Measurements from ENCODE around the gene SIGLEC5. TPM values are rescaled to one million over a fixed set of nuclear protein-coding genes. Genes with fewer than 3 reads are reported as not detected.

The SIGLEC5 gene
- polyA plus RNA-seq, 1 of the 3 experiments (the other 2 are of a cell fraction) = not detected

DNA sequence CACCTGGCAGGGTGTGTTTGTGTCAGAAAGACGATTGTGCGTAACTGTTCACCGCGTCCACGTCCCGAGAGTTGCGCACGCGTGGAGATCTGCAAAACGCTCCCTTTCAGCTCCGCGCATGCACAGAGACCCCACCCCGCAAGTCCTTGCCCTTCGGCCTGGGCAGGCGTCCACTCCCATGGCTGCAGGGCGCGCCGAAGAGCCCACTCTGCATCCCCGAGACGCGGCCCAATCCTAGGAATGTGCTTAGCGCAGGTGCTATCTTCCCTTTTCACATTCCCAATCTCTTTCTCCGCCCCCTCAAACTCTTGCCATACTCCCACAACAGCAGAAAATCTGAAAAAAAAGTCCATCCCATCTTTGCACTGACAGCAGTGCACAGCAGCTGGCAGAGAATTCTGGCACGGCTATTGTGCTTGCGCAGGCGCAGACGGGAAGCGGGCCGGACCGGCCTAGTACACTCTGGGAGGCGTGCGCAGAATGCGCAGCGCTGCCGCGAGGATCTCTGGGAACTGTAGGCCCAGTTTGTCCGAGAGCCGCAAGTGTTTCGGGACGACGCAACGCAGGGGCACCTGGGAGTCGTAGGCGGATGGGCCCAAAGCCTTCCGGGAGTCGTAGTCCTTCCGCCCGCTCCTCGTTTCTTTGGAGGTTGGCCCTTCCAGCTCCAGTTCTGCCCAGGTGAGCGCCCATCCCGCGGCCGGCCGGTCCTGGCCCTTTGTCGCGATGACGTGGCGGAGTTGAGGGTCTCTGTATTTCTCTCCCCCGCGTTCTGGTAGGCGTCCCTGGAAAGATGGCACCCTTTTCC, 36.0 kb downstream of the SIGLEC5 start:
- no peaks in the 10 kb centered on the region for H3K9me3 ChIP-seq
- H3K4me2 ChIP-seq = peak overlapping the region; percentile 93
- ChIA-PET CTCF (interaction anchor here (0.6 to 1.4 kb wide), 3 partner anchors 63 to 121 kb away, joined by 3 to 4 read pairs (median 3); no protein-coding TSS in a partner anchor), POLR2A (interaction anchor here (1.6 kb wide), 1 partner anchor 23 kb away, joined by 6 read pairs; the partner anchor contains the start of gene ZNF175)
- H3K9me2 ChIP-seq = no peaks in the 10 kb centered on the region
- H2AFZ ChIP-seq (ENCODE audit: low read depth) = peak overlapping the region; percentile 97
- WGBS (ENCODE audit: low lambda C conversion rate) = 2% methylated on average over 38 of the region's 61 CpGs
- no peaks in the 10 kb centered on the region for H3K79me2 ChIP-seq (ENCODE audit: insufficient read depth)
- H3K4me1 ChIP-seq (ENCODE audit: control insufficient read depth in 1 of 2, insufficient read depth in 2 of 2, low read depth in 1 of 2, low read length in 1 of 2) = peaks cover 0 to 20% of the 10 kb centered on the region in 2 experiments; a peak in 1 of 4 replicates
- no peaks in the 10 kb centered on the region for H4K20me1 ChIP-seq (ENCODE audit: insufficient read depth)
- H3K27ac ChIP-seq (ENCODE audit: low read depth in 2 of 2, low read length in 1 of 2) = peak overlapping the region in 1 of 2 experiments; percentile 82; a peak in 2 of 4 replicates
- H3K27me3 ChIP-seq (ENCODE audit: insufficient read depth) = no peaks in the 10 kb centered on the region
- H3K4me3 ChIP-seq (ENCODE audit: low read depth in 2 of 2, low read length in 1 of 2) = peak overlapping the region; percentile 79 to 82
- TF ChIP-seq, protein P1, sequence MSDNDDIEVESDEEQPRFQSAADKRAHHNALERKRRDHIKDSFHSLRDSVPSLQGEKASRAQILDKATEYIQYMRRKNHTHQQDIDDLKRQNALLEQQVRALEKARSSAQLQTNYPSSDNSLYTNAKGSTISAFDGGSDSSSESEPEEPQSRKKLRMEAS (IDR thresholded peaks at IDR 0.05; ENCODE audit: low read depth) = peak; percentile 45; the same call in 1 of the 2 replicates
- TF ChIP-seq, protein P2, sequence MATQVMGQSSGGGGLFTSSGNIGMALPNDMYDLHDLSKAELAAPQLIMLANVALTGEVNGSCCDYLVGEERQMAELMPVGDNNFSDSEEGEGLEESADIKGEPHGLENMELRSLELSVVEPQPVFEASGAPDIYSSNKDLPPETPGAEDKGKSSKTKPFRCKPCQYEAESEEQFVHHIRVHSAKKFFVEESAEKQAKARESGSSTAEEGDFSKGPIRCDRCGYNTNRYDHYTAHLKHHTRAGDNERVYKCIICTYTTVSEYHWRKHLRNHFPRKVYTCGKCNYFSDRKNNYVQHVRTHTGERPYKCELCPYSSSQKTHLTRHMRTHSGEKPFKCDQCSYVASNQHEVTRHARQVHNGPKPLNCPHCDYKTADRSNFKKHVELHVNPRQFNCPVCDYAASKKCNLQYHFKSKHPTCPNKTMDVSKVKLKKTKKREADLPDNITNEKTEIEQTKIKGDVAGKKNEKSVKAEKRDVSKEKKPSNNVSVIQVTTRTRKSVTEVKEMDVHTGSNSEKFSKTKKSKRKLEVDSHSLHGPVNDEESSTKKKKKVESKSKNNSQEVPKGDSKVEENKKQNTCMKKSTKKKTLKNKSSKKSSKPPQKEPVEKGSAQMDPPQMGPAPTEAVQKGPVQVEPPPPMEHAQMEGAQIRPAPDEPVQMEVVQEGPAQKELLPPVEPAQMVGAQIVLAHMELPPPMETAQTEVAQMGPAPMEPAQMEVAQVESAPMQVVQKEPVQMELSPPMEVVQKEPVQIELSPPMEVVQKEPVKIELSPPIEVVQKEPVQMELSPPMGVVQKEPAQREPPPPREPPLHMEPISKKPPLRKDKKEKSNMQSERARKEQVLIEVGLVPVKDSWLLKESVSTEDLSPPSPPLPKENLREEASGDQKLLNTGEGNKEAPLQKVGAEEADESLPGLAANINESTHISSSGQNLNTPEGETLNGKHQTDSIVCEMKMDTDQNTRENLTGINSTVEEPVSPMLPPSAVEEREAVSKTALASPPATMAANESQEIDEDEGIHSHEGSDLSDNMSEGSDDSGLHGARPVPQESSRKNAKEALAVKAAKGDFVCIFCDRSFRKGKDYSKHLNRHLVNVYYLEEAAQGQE (IDR thresholded peaks at IDR 0.05; ENCODE audit: low read depth, low read length) = no peak
- TF ChIP-seq CHD2 (IDR thresholded peaks at IDR 0.05; ENCODE audit: low read length, partially characterized antibody) (peak; percentile 94), MEF2A (IDR thresholded peaks at IDR 0.05; ENCODE audit: borderline replicate concordance, low read depth) (no peak), RAD21 (IDR thresholded peaks at IDR 0.05; ENCODE audit: low read length) (no peak), YY1 (IDR thresholded peaks at IDR 0.05; ENCODE audit: low read depth) (peak; percentile 76), POLR2AphosphoS5 (IDR thresholded peaks at IDR 0.05; ENCODE audit: low read depth, low read length) (peak; percentile 53; the same call in 1 of the 2 replicates), RXRA (IDR thresholded peaks at IDR 0.05; ENCODE audit: borderline replicate concordance, low read depth) (no peak), MXI1 (IDR thresholded peaks at IDR 0.05; ENCODE audit: low read depth, low read length) (peak; percentile 79), GABPA (IDR thresholded peaks at IDR 0.05; ENCODE audit: low read depth) (peak; percentile 63), TEAD4 (IDR thresholded peaks at IDR 0.05; ENCODE audit: borderline replicate concordance, insufficient read depth) (no peak), NRF1 (IDR thresholded peaks at IDR 0.05; ENCODE audit: low read depth, low read length) (peak; percentile 98), FOXM1 (IDR thresholded peaks at IDR 0.05; ENCODE audit: low read depth) (no peak), ELF1 (IDR thresholded peaks at IDR 0.05) (peak; percentile 76), SIN3A (IDR thresholded peaks at IDR 0.05; ENCODE audit: borderline replicate concordance, low read depth, low read length) (peak; percentile 75; the same call in 1 of the 2 replicates)
- TF ChIP-seq, protein P3, sequence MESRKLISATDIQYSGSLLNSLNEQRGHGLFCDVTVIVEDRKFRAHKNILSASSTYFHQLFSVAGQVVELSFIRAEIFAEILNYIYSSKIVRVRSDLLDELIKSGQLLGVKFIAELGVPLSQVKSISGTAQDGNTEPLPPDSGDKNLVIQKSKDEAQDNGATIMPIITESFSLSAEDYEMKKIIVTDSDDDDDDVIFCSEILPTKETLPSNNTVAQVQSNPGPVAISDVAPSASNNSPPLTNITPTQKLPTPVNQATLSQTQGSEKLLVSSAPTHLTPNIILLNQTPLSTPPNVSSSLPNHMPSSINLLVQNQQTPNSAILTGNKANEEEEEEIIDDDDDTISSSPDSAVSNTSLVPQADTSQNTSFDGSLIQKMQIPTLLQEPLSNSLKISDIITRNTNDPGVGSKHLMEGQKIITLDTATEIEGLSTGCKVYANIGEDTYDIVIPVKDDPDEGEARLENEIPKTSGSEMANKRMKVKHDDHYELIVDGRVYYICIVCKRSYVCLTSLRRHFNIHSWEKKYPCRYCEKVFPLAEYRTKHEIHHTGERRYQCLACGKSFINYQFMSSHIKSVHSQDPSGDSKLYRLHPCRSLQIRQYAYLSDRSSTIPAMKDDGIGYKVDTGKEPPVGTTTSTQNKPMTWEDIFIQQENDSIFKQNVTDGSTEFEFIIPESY (IDR thresholded peaks at IDR 0.05; ENCODE audit: borderline replicate concordance, low read depth) = peak; percentile 54; the same call in 1 of the 2 replicates
- peaks cover 0 to 7% of the 10 kb centered on the region in 2 experiments for H3K36me3 ChIP-seq (replicated peaks in 1 of 2; ENCODE audit: control insufficient read depth in 1 of 2, insufficient read depth in 2 of 2, low read length in 1 of 2)
- H3F3A ChIP-seq (replicated peaks; ENCODE audit: insufficient read depth) = no peaks in the 10 kb centered on the region
- DNase-seq = peak; percentile 96
- peak overlapping the region; percentile 57 for H3K9ac ChIP-seq
